Measurements from ENCODE around the gene SNN.

Gene SNN

DNA sequence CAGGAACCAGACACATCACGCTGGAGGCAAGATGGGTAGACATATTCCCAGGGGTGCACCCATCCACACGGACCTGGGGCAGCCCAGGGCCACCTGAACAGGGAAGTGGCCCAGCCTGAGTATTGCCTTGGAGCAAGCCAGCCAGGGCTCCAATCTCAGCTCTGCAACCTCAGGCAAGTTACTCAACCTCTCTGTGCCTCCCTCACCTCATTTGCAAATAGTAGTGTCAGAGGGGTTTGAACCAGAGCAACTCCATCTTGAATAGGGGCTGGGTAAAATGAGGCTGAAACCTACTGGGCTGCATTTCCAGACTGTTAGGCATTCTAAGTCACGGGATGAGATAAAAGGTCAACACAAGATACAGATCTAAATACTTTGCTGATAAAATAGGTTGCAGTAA, 35.1 kb upstream of the SNN start:
- DNase-seq, result no peak

DNA sequence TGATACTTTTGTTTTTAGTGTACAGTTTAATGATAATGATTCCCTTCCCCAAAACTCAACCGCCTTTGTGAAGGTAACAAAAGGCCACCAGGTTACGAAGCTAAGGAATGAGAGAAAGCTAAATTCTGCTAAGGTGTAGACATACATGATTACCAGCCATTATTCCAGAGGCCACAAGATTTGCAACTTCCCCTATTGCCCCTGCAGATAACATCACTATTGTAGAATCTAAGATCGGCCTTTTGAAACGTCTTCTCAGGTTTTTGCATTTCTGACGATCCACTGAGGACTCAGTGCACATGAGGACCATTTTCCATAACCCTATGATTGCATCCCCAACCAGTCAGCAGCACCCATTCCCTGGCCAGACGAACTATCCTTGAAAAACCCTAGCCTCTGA, 33.9 kb upstream of the SNN start:
- no peak for DNase-seq

DNA sequence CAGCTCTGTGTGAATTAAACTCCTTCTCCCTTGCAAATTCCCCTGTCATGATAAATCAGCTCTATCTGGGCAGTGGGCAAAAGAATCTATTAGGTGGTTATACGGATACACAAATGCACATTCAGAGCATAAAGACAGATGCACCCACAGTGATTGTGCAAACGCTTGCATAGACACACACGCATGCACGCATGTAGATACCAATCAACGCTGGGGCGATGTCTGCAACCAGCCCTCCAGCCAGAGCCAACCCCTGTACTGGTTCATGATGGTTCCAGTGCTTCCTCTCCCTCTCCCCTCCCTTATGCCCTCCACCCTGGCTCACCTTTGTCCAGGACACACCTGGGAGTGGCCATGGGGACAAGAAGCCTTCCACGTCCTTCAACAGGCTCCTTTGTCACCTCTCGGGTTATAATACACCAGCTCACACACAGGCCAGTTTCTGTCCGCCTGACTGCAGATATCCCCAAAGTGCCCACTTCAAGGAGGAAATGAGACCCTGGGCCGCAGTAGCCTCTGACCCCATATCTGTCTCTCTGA, 33.1 kb upstream of the SNN start:
- no peak for DNase-seq

DNA sequence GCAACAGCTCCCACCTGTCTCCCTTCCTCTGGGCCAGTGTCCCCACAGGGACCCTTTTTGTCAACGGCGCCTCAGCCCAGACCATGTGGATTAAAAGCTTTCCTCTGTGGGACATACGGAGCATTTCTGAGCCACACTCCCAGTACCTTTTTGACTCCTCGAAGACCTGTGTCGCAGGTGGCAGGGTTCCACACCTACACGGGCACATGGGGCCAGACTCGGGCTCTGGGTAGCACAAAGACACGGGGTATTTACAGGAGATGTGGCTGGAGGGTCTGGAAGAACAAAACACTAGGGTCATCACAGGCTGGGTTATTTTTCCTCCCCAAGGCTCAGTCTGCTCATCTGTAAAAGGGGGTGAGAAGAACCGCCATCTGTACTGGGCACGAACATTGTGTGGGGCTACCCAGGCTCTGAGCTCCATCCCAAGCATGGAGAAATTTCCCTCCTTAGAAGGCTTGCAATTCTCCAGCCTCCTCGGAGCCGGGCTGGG, 32.5 kb upstream of the SNN start:
- no peak for DNase-seq

DNA sequence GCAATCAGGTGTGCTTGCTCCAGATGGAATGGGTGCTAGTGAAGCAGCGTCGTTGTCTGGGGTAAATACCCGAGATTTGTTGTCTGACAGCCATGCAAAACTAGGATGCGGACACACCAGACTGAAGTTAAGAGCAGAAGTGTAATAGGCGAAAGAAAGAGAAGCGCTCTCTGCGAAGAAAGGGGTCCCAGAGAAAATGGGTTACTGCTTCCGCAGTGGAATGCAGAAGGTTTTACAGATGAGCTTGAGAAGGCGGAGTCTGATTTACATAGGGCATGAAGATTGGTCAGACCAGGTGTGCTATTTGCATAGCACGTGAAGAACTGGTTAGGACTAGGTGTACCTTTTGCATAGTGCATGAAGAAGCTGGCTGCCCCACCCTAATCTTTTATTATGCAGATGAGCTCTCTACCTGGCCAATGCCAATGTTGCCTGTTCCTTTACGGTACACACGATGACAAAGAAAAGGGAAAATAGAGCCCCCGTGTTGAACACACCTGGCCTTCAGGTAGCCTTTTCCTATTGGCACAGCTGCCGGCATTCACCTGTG, 32.0 kb upstream of the SNN start:
- DNase-seq, result peak; percentile 52

DNA sequence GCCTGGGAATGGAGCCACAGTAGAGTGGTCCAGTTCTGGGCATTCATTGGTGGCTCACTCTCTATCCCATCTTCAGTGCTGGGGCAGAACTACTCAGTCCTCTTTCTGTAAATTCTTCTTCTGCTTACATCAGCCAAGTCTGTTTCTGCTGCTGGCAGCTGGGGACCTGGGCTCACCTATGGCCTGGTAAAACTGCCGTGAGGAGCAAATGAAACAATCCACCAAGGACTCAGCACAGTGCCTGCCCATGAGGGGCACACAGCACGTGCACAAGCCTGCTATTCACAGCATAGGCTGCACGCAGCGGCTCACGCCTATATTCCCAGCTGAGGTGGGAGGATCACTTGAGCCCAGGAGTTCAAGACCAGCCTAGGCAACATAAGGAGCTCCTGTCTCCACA, 30.9 kb upstream of the SNN start:
- DNase-seq, result no peak

DNA sequence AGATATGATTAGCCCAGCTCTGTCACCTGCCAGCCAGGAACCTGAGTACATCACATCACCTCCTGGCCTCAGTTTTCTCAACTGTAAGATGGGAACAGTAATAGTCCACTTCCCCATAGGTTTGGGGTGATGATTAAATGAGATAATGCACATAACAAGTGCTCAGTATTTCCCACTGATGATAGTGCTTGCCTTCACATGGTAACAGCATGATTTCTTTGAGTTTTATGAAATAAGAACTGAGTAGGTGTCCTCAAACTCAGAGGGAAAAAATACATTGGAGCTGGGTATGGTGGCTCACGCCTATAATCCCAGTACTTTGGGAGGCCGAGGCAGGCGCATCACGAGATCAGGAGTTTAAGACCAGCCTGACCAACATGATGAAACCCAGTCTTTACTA, 30.1 kb upstream of the SNN start:
- DNase-seq, result no peak

DNA sequence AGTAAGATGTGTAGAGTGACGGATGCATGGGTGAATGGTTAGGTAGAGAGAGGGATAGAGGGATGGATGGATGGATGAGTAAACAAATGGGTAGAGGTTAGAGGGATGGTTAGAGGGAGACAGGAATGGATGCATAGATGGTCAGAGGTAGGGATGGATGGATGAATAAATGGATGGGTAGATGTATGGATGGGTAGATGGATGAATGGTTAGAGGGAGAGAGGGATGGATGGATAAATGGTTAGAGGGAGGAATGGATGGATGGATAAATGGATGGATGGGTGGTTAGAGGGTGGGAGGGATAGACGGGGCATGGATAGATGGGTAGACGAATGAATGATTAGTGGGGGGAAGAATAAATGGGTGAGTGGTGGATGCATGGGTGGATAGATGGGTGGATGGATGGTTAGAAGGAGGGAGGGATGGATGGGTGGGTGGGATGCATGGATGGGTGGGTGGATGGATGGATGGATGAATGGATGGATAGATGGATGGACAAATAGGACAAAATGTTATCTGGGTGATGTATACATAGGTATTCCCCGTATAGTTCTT, 29.2 kb upstream of the SNN start:
- no peak for DNase-seq

DNA sequence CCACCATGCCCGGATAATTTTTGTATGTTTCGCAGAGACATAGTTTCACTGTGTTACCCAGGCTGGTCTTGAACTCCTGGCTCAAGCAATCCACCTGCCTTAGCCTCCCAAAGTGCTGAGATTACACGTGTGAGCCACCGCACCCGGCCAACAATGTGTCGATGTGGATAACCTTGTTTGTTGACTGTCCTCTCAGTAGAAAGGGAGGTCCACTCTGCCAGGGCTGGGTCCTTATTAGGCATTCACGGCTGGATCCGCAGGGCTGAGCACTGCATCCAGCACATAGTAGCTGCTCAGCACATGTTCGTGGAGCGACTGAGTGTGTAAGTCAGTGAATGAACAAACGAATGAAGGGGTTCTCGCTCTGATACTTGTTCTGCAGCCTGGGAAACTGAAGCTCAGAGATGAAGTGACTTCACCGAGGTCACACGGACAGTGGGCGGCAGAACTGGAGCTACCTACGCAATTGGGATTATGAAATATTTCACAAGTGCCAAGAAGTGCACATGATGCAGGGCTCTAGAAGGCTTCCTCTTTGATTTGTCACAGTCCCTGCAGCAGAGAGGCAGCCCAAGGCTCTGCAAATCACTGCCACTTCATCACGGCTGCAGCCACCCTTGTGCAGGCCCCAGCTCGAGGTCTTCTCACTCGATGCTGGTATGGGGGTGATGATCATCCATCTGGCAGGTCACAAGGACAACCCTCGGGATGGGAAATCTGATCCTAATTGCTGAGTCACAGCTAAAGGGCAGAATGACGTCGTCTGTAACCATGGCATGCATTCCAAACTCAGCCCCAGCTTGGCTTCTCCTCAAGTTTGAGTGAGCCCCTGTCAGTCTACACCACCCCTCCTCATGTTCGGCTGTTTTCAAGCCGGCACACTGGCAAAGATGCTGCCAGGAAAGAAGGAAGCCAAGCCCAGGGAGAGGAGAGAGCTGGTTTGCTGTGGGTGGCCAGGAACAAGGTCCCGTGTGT, 28.0 kb upstream of the SNN start:
- peak; percentile 45 for DNase-seq

DNA sequence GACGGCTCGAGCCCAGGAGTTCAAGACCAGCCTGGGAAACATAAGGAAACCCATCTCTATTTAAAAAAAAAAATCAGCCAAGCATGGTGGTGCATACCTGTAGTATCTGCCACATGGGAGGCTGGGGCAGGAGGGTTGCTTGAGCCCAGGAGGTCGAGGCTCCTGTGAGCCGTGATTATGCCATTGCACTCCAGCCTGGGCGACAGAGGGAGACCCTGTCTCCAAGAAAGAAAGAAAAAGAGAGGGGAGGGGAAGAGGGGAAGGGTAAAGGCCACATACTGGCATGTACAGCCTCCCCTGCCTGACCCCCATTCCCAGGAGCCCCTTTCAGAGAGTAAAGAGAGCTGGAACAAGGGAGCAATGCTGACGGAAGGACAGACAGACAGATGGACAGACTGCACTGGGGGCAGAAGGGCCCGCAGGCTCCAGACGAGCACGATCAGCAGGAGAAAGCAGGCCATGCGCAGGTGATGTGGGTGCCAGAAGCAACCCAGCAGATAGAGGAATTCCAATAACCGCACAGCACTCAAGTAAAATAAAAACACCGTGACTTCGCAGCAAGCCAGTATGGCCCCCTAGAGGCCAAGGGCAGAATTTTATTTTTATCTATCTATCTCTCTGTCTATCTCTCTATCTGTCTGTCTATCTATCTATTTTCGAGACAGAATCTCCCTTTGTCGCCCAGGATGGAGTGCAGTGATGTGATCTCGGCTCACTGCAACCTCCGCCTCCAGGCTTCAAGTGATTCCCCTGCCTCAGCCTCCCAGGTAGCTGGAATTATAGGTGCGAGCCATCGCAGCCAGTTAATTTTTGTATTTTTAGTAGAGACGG, 27.1 kb upstream of the SNN start:
- DNase-seq, result peak; percentile 45

DNA sequence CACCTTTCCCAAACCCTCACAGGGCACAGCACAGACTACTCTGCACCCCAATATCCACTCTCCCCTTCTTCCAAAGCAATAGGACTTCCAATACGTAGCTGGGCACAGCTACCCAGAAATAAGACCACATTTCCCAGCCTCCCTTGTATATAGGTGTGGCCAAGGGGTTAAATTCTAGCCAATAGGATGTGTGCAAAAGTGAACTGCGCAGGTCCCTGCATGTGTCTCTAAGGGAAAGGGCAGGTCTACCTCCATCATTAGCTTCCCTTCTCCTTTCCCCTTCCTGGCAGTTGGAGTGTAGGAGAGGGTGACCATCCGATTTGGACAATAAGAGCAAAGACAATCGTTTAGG, 25.5 kb upstream of the SNN start:
- DNase-seq, result no peak

DNA sequence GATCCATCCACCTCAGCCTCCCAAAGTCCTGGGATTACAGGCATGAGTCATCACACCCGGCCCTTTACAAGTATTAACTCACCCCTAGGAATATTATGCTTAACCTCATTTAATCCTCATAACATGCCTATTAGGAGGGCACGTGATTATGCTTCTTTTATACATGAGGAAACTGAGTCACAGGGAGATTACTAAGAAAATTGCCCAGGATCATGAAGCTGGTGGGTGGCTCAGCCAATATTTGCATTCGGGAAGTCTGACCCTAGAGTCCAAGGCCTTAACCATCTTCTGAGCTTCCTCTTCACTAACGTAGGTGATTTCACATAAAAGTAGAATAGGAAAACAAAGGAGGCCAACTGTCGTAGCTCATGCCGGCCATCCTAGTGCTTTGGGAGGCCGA, 19.0 kb upstream of the SNN start:
- DNase-seq, result no peak

DNA sequence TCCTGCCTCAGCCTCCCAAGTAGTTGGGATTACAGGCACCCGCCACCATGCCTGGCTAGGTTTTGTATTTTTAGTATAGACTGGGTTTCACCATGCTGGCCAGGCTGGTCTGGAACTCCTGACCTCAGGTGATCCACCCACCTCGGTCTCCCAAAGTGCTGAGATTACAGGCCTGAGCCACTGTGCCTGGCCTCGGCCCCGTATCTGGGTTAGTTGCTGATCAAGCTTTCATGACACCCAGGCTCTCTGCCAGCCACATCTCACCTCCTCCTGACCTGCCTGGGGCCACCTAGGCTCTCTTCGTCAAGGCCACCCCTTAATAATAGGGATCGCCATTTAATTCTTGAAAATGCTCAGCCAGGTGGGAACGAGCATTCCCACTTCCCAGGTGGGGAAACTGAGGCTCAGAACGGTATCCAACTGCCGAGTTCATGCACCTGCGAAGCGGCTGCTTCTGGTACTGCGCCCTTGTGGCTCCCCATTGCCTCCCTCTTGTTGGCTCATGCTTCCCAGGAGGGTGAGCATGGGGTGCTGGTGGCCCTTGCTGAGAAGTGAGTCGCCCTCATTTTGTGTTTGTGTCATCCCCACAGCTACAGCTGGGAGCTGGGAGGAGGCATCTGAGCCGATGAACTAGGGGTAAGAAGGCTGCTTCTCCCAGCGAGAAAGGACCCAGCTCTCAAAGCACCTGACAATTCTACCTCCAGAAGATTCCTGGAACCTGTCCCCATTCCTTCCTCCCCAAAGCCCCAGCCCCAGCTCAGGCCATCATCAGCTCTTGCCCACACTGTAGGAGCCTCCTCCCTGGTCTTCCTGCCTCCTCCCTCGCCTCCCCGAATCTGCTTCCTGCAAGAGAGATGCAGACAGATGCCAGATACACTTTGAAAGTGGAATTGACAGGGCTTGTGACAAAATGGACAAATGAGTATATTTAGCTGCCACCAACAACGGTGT, 17.3 kb upstream of the SNN start:
- no peak for DNase-seq

DNA sequence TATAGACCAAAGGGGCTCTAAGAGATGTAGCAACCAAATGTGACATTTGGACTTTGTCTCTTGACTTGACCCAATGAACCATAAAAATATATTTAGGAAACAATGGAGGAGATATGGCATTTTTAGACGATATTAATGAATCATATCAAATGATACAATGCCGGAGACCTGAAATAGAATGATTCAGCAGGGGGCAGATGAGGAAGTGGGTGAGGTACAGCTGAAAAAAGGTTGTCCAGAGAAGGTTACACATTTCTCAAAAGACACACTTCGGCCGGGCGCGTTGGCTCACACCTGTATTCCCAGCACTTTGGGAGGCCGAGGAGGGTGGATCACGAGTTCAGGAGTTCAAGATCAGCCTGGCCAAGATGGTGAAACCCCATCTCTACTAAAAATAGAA, 16.5 kb upstream of the SNN start:
- no peak for DNase-seq

DNA sequence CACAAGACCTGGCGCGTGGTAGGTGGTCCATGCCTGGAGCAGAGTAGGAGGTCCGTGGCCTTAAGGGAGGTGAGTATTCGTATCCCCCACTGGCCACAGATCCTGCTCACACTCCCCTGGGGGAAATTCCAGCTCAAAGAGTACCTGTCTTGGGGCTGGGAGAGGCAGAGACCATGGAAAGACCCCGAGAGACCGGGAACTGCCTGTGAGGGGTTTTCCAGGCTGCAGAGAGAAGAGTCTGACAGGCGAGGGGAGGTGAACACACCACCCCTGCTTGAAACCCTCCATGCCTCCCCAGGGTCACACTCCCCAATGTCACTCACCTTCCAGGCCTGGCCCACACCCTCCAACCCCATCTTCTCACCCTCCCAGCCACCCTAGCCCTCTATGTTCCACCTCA, 12.6 kb upstream of the SNN start:
- no peak for DNase-seq

DNA sequence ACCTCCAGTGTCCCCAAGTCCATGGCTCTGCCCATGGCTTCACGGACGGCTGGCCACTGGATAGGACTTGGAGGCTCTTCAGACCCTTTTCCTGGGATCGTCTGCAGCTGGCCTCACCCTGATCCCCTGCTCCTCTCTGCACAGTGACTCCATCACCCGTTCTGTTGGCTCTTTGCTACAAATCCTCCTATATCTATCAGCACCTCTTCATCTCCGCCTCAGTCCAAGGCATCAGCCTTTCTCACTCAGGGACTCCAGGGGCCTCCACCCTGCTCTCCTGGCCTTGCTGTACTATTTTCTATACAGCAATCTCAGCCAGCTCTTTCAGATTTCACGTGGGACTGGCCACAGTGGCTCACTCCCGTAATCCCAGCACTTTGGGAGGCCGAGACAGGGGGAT, 10.7 kb upstream of the SNN start:
- no peak for DNase-seq

DNA sequence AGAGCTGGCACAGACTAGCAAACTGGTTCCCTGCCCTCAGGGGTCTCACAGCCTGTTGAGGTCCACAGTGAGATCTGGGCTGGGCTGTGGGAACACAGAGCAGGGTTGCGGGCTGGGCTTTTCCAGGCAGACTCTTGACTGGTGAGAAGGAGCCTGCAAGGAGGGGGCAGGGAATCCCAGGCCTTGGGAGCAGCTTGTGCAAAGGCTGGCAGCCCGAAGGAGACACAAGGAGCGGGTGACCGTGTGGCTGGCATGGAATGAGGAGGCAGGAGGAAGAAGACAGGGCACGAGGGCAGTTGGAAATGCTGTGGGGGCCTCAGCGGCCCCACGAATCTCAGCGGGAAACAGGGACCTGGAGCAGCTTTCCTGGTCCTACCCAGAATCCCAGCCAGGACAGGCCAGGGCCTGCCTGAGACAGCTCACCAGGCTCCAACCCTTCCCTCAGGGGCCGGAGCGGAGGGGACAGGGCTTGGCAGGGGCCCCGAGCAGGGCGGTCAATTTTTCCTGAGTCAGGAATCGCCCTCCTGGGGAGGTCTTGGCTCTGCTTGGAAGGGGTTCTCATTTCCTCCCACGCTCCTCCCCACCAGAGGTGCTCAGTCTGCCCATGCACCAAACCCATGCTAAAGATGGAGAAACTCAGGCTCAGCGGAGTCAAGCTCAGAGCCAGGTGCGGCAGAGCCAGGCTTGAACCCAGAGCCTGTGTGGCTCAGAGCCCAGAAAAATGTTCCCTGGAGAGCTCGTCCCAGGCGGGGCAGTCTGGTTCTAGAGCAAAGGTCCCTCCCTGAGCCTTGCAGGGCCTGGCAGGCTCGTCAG, 9.2 kb upstream of the SNN start:
- no peak for DNase-seq

DNA sequence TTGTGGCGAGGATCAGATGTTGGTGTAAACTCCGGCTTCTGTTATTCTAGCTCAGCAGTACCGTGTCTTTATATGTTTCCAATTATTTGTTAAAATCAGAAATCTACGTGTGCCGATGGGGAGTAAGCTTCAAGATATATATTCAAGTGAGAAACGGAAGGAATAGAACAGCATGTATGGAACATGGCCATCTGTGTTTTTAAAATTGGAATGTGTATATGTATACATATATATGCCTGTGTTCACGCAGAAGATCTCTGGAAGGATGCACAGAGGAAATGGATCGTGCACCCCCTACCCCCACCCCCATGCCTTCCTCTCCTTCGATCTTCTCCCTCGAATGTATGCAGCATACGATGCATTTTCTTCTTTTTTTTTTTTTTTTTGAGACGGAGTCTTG, 7.7 kb upstream of the SNN start:
- DNase-seq, result no peak

DNA sequence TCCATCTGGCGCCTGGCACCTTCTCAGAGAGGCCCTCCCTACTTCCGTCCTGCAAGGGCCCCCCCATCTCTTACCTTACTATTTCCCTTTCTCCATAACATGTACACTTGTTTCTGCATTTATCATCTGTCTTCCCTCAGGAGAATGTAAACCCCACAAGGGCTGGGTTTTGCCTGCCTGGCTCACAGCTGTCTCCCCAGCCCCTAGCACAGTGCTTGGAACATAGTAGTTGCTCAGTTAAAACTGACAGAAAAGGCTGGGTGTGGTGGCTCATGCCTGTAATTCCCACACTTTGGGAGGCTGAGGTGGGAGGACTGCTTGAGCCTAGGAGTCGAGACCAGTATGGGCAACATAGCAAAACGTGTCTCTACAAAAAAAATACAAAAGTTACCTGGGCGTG, 5.7 kb upstream of the SNN start:
- DNase-seq, result no peak

DNA sequence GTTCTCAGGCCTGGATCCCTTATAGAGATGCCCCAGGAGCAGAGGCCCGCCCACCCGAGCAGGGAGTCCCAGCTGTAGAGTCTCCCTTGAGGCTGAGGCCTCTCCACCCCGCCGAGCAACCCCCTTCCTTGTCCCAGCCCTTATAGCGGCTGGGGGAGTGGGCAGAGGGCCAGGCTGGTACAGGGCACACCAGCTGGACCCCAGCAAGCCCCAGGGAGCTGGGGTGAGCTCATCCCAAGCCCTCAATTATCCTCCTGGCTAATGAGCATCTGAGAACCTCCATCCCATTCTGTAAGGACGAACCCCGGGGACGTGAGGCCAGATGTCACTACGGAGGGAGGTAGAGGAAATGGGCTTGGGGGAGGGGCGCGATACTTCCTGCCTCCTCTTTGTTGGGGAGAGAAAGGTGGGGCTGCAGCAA, 3.2 kb upstream of the SNN start:
- DNase-seq, result no peak

Data from right kidney (tissue), 1 donor.